Ammon's horn (tissue), 1 donor: ENCODE data around the gene TMEM26.
"Not testable (repeated sequence)": the region's sequence is repeated elsewhere in the genome, so short reads cannot be mapped to it uniquely, and the experiment has no call there.

Experiments
- DNase-seq: peaks from one replicate; pipeline ENCODE4 v3.0.0-alpha.2; 2016; ENCODE audit warnings: low spot score

TMEM26 gene

GRCh38 chr10:61399406-61399805 lies 53.8 kb downstream of the TMEM26 start:
- no peak for DNase-seq

- no peak for DNase-seq
Measured at GRCh38 chr10:61398366-61399129, 54.6 kb downstream of the TMEM26 start.

- DNase-seq, result no peak
Measured at GRCh38 chr10:61397175-61397986, 55.8 kb downstream of the TMEM26 start.

- no peak for DNase-seq
Measured at GRCh38 chr10:61391281-61391680, 61.9 kb downstream of the TMEM26 start.

GRCh38 chr10:61390851-61391250 lies 62.3 kb downstream of the TMEM26 start:
- DNase-seq, result no peak

GRCh38 chr10:61389887-61390286 lies 63.3 kb downstream of the TMEM26 start:
- DNase-seq, result no peak

- DNase-seq, result not testable (repeated sequence)
Measured at GRCh38 chr10:61388986-61389385, 64.2 kb downstream of the TMEM26 start.

- no peak for DNase-seq
Measured at GRCh38 chr10:61385231-61386001, 67.8 kb downstream of the TMEM26 start.

GRCh38 chr10:61381153-61381552 lies 72.0 kb downstream of the TMEM26 start:
- DNase-seq, result not testable (repeated sequence)

GRCh38 chr10:61378865-61379264 lies 74.3 kb downstream of the TMEM26 start:
- DNase-seq, result no peak

GRCh38 chr10:61376908-61377368 lies 76.2 kb downstream of the TMEM26 start:
- DNase-seq, result no peak

- no peak for DNase-seq
Measured at GRCh38 chr10:61376377-61376776, 76.8 kb downstream of the TMEM26 start.

- DNase-seq, result no peak
Measured at GRCh38 chr10:61366365-61366764, 86.8 kb downstream of the TMEM26 start.

GRCh38 chr10:61364619-61365018 lies 88.6 kb downstream of the TMEM26 start:
- no peak for DNase-seq

- no peak for DNase-seq
Measured at GRCh38 chr10:61363006-61363405, 90.2 kb downstream of the TMEM26 start.

GRCh38 chr10:61359452-61359851 lies 93.7 kb downstream of the TMEM26 start:
- DNase-seq, result no peak

GRCh38 chr10:61357687-61358086 lies 95.5 kb downstream of the TMEM26 start:
- DNase-seq, result no peak
